Stimulated activated CD4-positive, alpha-beta T cell treated with anti-CD3 and anti-CD28 coated beads, Interleukin-4, amount 100 ng/mL, for 4 hours (primary cell): ENCODE results near the gene HPCA.

Experiments
- DNase-seq, 2 experiments: peaks; one replicate each; pipeline ENCODE4 v3.0.0-alpha.2; 2020

Gene HPCA

GRCh38 chr1:32939655-32940371 lies 53.5 kb downstream of the HPCA start:
- no peak for DNase-seq

GRCh38 chr1:32944180-32944579 lies 57.9 kb downstream of the HPCA start:
- DNase-seq: no peak
